AG04449 (cell line): ENCODE data around the gene ALG8.

Source experiments
- CTCF ChIA-PET: fragments of 350-600 bp; formaldehyde crosslinking; extraction: SDS; loops from one replicate; lab custom pipeline; 2021; ENCODE audit warnings: antibody characterized with exemption; lab: Yijun Ruan, JAX
- POLR2A ChIA-PET: fragments of 400-600, 350-600 bp; formaldehyde crosslinking; extraction: SDS; loops from one replicate; lab custom pipeline; 2020; ENCODE audit warnings: antibody characterized with exemption, inconsistent platforms; lab: Yijun Ruan, JAX
- DNase-seq: peaks from one replicate; pipeline ENCODE4 v3.0.0-alpha.2; 2010; ENCODE audit warnings: low read depth, low spot score
- H3K4me3 ChIP-seq: 2 replicates; pipeline ENCODE4 v1.5.1; 2011; ENCODE audit warnings: low read depth, mild to moderate bottlenecking, control low read depth, low read length
- CTCF ChIP-seq: IDR thresholded peaks from one replicate; pipeline ENCODE4 v1.5.1; 2011; ENCODE audit warnings: mild to moderate bottlenecking, moderate library complexity, low read length, control low read depth, inconsistent platforms; ENCODE audit not compliant: insufficient read depth; ENCODE audit errors: missing control alignments

ALG8 gene

GRCh38 chr11:78074756-78075155, 64.7 kb downstream of the ALG8 start:
- POLR2A ChIA-PET: no interaction called here
- no peak overlapping the region for H3K4me3 ChIP-seq
- no peak for DNase-seq
- CTCF ChIA-PET: no interaction called here
- no peak for TF ChIP-seq CTCF

DNA sequence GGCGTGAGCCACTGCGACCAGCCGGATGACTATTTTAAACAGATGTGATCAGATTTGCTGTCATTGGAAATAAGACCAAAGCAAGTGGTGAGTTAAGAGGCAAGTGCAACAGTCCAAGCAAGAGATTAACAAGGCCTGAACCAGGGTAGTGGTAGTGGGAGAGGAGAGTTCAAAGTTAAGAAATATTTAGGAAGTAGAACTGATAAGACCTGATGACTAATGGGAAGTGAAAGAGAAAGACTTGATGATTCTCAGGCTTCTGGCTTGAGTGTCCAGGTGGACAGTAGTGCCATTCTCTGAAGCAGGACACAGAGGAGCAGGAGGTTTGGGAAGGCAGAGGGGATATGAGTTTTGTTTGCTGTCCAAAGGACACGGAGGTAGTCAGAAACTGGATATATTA, 67.0 kb downstream of the ALG8 start:
- CTCF ChIA-PET: no interaction called here
- no peak overlapping the region for H3K4me3 ChIP-seq
- POLR2A ChIA-PET: no interaction called here
- no peak for DNase-seq
- TF ChIP-seq CTCF: no peak

DNA sequence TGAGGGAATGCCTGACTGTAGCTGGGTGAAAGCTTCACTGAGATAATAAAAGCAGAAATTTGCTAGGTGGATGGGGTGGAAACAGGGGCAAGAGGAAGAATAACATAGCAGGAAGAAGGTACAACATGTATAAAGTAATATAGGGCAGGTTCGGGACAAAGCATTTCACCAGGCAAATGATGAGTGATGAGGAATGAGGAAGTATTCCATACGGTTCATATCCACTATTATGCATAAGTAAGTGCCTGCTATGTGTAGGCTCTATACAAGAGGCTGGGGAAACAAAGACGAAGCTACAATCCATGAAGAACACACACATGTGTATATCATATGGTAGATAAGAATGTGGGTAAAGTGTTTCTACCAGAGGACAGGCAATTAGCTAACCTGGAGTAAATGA, 67.7 kb downstream of the ALG8 start:
- POLR2A ChIA-PET: no interaction called here
- no peak for DNase-seq
- TF ChIP-seq CTCF: no peak
- H3K4me3 ChIP-seq: no peak overlapping the region
- CTCF ChIA-PET: interaction anchor here (1.6 kb wide), 1 partner anchor 26 kb away, joined by 4 read pairs; no protein-coding TSS in a partner anchor

GRCh38 chr11:78070621-78071020, 68.8 kb downstream of the ALG8 start:
- TF ChIP-seq CTCF: no peak
- ChIA-PET CTCF (interaction anchor here (0.6 to 1.6 kb wide), 3 partner anchors 25 to 40 kb away, joined by 3 to 4 read pairs (median 3); no protein-coding TSS in a partner anchor), POLR2A (no interaction called here)
- no peak for DNase-seq
- no peak overlapping the region for H3K4me3 ChIP-seq

DNA sequence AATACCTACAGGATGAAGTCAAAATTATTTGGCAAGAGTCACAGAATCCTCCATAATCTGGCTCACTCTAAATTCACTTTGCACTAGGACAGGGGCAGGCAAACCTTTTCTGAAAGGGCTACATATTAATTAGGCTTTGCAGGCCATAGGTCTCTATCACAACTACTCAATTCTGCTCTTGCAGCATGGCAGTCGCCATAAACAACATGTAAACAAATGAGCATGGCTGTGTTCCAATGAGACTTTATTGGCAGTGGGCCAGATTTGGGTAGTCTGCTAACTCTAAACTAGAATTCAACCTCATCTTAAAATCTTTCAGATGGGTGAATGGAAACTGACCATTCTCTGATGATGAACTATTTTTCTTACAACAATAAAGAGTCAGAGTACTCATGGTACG, 70.0 kb downstream of the ALG8 start:
- no peak for DNase-seq
- ChIA-PET CTCF (interaction anchor here (1.7 kb wide), 1 partner anchor 10 kb away, joined by 5 read pairs; the partner anchor contains the start of gene NDUFC2), POLR2A (no interaction called here)

GRCh38 chr11:78067704-78068103, 71.7 kb downstream of the ALG8 start:
- no peak for TF ChIP-seq CTCF
- CTCF ChIA-PET: interaction anchor here (0.9 to 1.2 kb wide), 2 partner anchors 10 to 22 kb away, joined by 3 to 4 read pairs; no protein-coding TSS in a partner anchor
- DNase-seq: no peak
- H3K4me3 ChIP-seq: no peak overlapping the region
- POLR2A ChIA-PET: no interaction called here

More for the DNA sequence above, 70.0 kb downstream of the ALG8 start:
- no peak overlapping the region for H3K4me3 ChIP-seq
- no peak for TF ChIP-seq CTCF
